CD4-positive, alpha-beta memory T cell (primary cell): ENCODE measurements around the gene FUT9. TPM values are rescaled to one million over a fixed set of nuclear protein-coding genes. Genes with fewer than 3 reads are reported as not detected.

Experiments used
- CTCF ChIA-PET: fragments of 350-600 bp; sonication (Branson Sonifier 250); formaldehyde crosslinking; loops from one replicate; lab custom pipeline; 2021; ENCODE audit warnings: inconsistent platforms; ENCODE audit not compliant: partially characterized antibody; lab: Charles Lee
- POLR2A ChIA-PET: fragments of 350-600 bp; sonication (Branson Sonifier 250); formaldehyde crosslinking; loops from one replicate; lab custom pipeline; 2021; ENCODE audit not compliant: partially characterized antibody; lab: Charles Lee
- DNase-seq, 5 donors: peaks; one replicate each; pipeline versions ENCODE4 v3.0.0 to v3.0.0-alpha.2; 2020 to 2022; ENCODE audit warnings: mixed read lengths in 1 of 5
- H3K27ac ChIP-seq: one replicate; pipeline ENCODE4 v1.7.0; 2013; ENCODE audit warnings: low read depth, low read length
- H3K27me3 ChIP-seq: 2 replicates; pipeline ENCODE4 v1.7.0; 2013; ENCODE audit warnings: mild to moderate bottlenecking, low read length, moderate library complexity; ENCODE audit not compliant: insufficient read depth
- H3K36me3 ChIP-seq: 2 replicates; pipeline ENCODE4 v1.7.0; 2013; ENCODE audit warnings: mild to moderate bottlenecking, low read length, moderate library complexity; ENCODE audit not compliant: insufficient read depth
- H3K4me1 ChIP-seq: 2 replicates; pipeline ENCODE4 v1.7.0; 2013; ENCODE audit warnings: mild to moderate bottlenecking, low read length, moderate library complexity; ENCODE audit not compliant: insufficient read depth
- H3K4me3 ChIP-seq, 2 donors: one replicate each; pipeline ENCODE4 v1.7.0; 2013; ENCODE audit warnings: low read length in 2 of 2, mild to moderate bottlenecking in 1 of 2
- H3K9me3 ChIP-seq, 2 donors: one replicate each; pipeline ENCODE4 v1.7.0; 2013; ENCODE audit warnings: low read length in 2 of 2, control low read depth in 1 of 2; ENCODE audit not compliant: control insufficient read depth in 1 of 2
- H3K27ac Mint-ChIP-seq, 7 donors: one replicate each; pipeline ENCODE4 v1.8.0; 2020 to 2021; ENCODE audit warnings: mixed read lengths in 7 of 7, mild to moderate bottlenecking in 6 of 7, inconsistent platforms in 3 of 7, moderate library complexity in 3 of 7
- H3K27me3 Mint-ChIP-seq, 2 donors: one replicate each; pipeline ENCODE4 v1.8.0; 2020 to 2021; ENCODE audit warnings: mixed read lengths in 2 of 2
- H3K36me3 Mint-ChIP-seq, 2 donors: one replicate each; pipeline ENCODE4 v1.8.0; 2020 to 2021; ENCODE audit warnings: mixed read lengths in 2 of 2, inconsistent platforms in 1 of 2, mild to moderate bottlenecking in 1 of 2
- H3K4me1 Mint-ChIP-seq, 4 donors: one replicate each; pipeline ENCODE4 v1.8.0; 2020 to 2021; ENCODE audit warnings: mixed read lengths in 4 of 4, mild to moderate bottlenecking in 1 of 4
- H3K4me3 Mint-ChIP-seq, 8 donors: one replicate each; pipeline ENCODE4 v1.8.0; 2020 to 2021; ENCODE audit warnings: mixed read lengths in 8 of 8, mild to moderate bottlenecking in 7 of 8, moderate library complexity in 6 of 8, inconsistent platforms in 3 of 8
- H3K9me3 Mint-ChIP-seq, 8 donors: one replicate each; pipeline ENCODE4 v1.8.0; 2020 to 2021; ENCODE audit warnings: mixed read lengths in 8 of 8, mild to moderate bottlenecking in 5 of 8, inconsistent platforms in 3 of 8, moderate library complexity in 1 of 8
- intact Hi-C: fragments of 100-400 bp; cut with micrococcal nuclease; formaldehyde crosslinking; loops from one replicate; pipeline ENCODE4 v1.15.1; 2023
- polyA plus RNA-seq, 2 donors: library from polyadenylated mRNA; unstranded; fragments of 300-500 nt; fragmentation: Illumina TruSeq; gene quantifications; one replicate each; pipeline ENCODE4 v1.2.3, GENCODE V29; 2021
- total RNA-seq, 2 experiments: library from RNA; stranded (reverse); gene quantifications; one replicate each; pipeline ENCODE4 v1.2.3, GENCODE V29; 2021

The FUT9 gene
- total and polyA plus RNA-seq, 4 experiments from 2014 or later: not detected

GRCh38 chr6:96101564-96101963, 85.8 kb downstream of the FUT9 start:
- Mint-ChIP-seq H3K27ac (no peak overlapping the region), H3K4me1 (no peaks in the 10 kb centered on the region), H3K4me3 (no peak overlapping the region), H3K27me3 (no peaks in the 10 kb centered on the region), H3K36me3 (no peaks in the 10 kb centered on the region), H3K9me3 (peaks cover 0 to 2% (median 0%) of the 10 kb centered on the region in 8 donors)
- DNase-seq: no peak
- H3K9me3 ChIP-seq: no peaks in the 10 kb centered on the region
- no peaks in the 10 kb centered on the region for H3K27me3 ChIP-seq
- intact Hi-C loops: no loop called here
- H3K4me1 ChIP-seq: no peaks in the 10 kb centered on the region
- ChIA-PET CTCF (no interaction called here), POLR2A (no interaction called here)
- no peak overlapping the region for H3K4me3 ChIP-seq
- no peaks in the 10 kb centered on the region for H3K36me3 ChIP-seq
- no peak overlapping the region for H3K27ac ChIP-seq

DNA sequence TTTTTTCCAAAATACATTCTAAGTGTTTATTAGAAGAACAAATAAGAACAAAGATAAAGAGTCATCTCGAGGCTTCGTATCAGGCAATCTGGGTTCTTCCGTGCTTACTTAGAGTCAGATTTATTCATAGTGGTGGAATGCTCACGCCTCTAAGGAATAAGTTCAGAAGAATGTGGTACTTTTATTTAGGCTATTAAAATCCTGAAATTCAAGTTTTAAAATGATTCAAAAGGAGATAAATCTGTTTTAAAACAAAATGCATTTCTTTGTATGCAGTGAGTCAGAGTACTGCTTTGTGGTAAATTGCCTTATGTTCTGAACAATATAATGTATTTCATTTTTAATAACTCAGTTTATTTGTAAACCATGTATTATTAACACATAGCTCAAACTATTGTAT, 89.1 kb downstream of the FUT9 start:
- Mint-ChIP-seq H3K4me3 (no peak overlapping the region), H3K36me3 (no peaks in the 10 kb centered on the region), H3K27ac (no peak overlapping the region), H3K27me3 (no peaks in the 10 kb centered on the region), H3K4me1 (no peaks in the 10 kb centered on the region), H3K9me3 (peaks cover 0 to 4% (median 0%) of the 10 kb centered on the region in 8 donors)
- intact Hi-C loops: no loop called here
- Histone ChIP-seq H3K36me3 (no peaks in the 10 kb centered on the region), H3K9me3 (no peaks in the 10 kb centered on the region), H3K27ac (no peak overlapping the region), H3K4me3 (no peak overlapping the region), H3K27me3 (no peaks in the 10 kb centered on the region), H3K4me1 (no peaks in the 10 kb centered on the region)
- CTCF ChIA-PET: no interaction called here
- POLR2A ChIA-PET: no interaction called here
- no peak for DNase-seq

GRCh38 chr6:96110878-96111277, 95.1 kb downstream of the FUT9 start:
- no peak for DNase-seq
- ChIA-PET CTCF (no interaction called here), POLR2A (no interaction called here)
- intact Hi-C loops: no loop called here
- Histone ChIP-seq H3K27ac (no peak overlapping the region), H3K27me3 (no peaks in the 10 kb centered on the region), H3K4me3 (no peak overlapping the region), H3K9me3 (no peaks in the 10 kb centered on the region), H3K36me3 (no peaks in the 10 kb centered on the region), H3K4me1 (no peaks in the 10 kb centered on the region)
- Mint-ChIP-seq H3K4me3 (no peak overlapping the region), H3K9me3 (peaks cover 0 to 4% (median 1%) of the 10 kb centered on the region in 8 donors), H3K27ac (no peak overlapping the region), H3K36me3 (no peaks in the 10 kb centered on the region), H3K27me3 (no peaks in the 10 kb centered on the region), H3K4me1 (no peaks in the 10 kb centered on the region)

GRCh38 chr6:96116674-96117073, 100.9 kb downstream of the FUT9 start:
- no peak overlapping the region for H3K27ac ChIP-seq
- H3K4me1 Mint-ChIP-seq: no peaks in the 10 kb centered on the region
- H3K4me1 ChIP-seq: no peaks in the 10 kb centered on the region
- H3K4me3 Mint-ChIP-seq: no peak overlapping the region
- no peaks in the 10 kb centered on the region for H3K36me3 ChIP-seq
- intact Hi-C loops: no loop called here
- H3K27ac Mint-ChIP-seq: no peak overlapping the region
- no peaks in the 10 kb centered on the region for H3K9me3 ChIP-seq
- no peak overlapping the region for H3K4me3 ChIP-seq
- no peaks in the 10 kb centered on the region for H3K36me3 Mint-ChIP-seq
- peak in 1 of 5 donors; percentile 3 for DNase-seq
- H3K27me3 ChIP-seq: no peaks in the 10 kb centered on the region
- ChIA-PET CTCF (no interaction called here), POLR2A (no interaction called here)
- no peaks in the 10 kb centered on the region for H3K27me3 Mint-ChIP-seq
- peaks cover 0 to 3% (median 0%) of the 10 kb centered on the region in 8 donors for H3K9me3 Mint-ChIP-seq

DNA sequence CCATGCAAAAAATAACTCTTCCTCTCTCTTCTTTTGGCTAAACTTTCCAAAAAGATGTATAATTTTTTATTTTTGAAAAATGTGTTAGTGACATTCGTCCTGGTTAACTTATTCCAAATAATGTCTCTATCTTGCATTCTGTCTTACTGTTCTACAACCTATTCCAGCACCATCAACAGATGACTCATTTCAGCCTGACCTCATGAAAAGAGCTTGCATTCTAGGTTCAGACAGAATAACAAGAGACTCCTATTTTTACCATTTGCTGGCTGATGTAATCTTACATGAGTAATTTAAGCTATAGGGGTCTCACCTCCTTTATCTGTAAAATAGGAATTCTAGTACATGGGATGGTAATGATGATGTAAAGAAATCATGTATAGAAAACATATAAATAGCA, 109.0 kb downstream of the FUT9 start:
- H3K4me1 Mint-ChIP-seq: no peaks in the 10 kb centered on the region
- no peaks in the 10 kb centered on the region for H3K27me3 ChIP-seq
- H3K36me3 ChIP-seq: no peaks in the 10 kb centered on the region
- no peak overlapping the region for H3K4me3 Mint-ChIP-seq
- no peaks in the 10 kb centered on the region for H3K4me1 ChIP-seq
- H3K9me3 ChIP-seq: no peaks in the 10 kb centered on the region
- no peak overlapping the region for H3K4me3 ChIP-seq
- no peak for DNase-seq
- intact Hi-C loops: no loop called here
- H3K27ac Mint-ChIP-seq: no peak overlapping the region
- H3K27ac ChIP-seq: no peak overlapping the region
- H3K9me3 Mint-ChIP-seq: peaks cover 0 to 5% (median 1%) of the 10 kb centered on the region in 8 donors
- H3K27me3 Mint-ChIP-seq: no peaks in the 10 kb centered on the region
- no peaks in the 10 kb centered on the region for H3K36me3 Mint-ChIP-seq
- CTCF ChIA-PET: no interaction called here
- POLR2A ChIA-PET: no interaction called here

GRCh38 chr6:96138406-96138805, 122.6 kb downstream of the FUT9 start:
- Mint-ChIP-seq H3K27ac (no peak overlapping the region), H3K36me3 (no peaks in the 10 kb centered on the region), H3K27me3 (no peaks in the 10 kb centered on the region), H3K4me1 (no peaks in the 10 kb centered on the region), H3K9me3 (peaks cover 0 to 7% (median under 1%) of the 10 kb centered on the region in 8 donors), H3K4me3 (no peak overlapping the region)
- DNase-seq: no peak
- ChIA-PET POLR2A (no interaction called here), CTCF (no interaction called here)
- Histone ChIP-seq H3K36me3 (no peaks in the 10 kb centered on the region), H3K4me1 (no peaks in the 10 kb centered on the region), H3K27ac (no peak overlapping the region), H3K4me3 (no peak overlapping the region), H3K9me3 (no peaks in the 10 kb centered on the region), H3K27me3 (no peaks in the 10 kb centered on the region)
- intact Hi-C loops: no loop called here

DNA sequence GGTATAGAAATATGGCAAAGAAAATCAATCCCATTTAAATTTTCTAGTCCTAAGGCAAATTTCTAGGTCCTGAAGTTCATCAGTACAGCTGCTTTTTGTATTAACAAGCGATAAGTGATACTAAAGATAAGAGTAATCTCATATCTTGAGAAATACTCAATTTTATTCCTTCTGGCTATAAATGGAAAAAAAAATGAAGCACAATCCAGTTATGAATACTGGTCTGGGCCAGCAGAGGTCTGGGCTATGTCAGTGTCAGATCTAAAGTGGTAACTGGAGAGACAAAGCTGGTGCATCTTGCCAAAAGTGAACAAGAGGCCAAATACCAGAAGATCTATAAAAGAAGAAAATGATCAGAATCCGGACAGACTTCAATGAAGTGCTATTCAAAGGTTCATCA, 126.4 kb downstream of the FUT9 start:
- H3K4me1 ChIP-seq: no peaks in the 10 kb centered on the region
- Mint-ChIP-seq H3K27me3 (no peaks in the 10 kb centered on the region), H3K4me3 (no peak overlapping the region), H3K36me3 (no peaks in the 10 kb centered on the region), H3K9me3 (peaks cover 0 to 7% (median under 1%) of the 10 kb centered on the region in 8 donors), H3K27ac (no peak overlapping the region), H3K4me1 (no peaks in the 10 kb centered on the region)
- no peaks in the 10 kb centered on the region for H3K36me3 ChIP-seq
- DNase-seq: no peak
- H3K9me3 ChIP-seq: no peaks in the 10 kb centered on the region
- H3K4me3 ChIP-seq: no peak overlapping the region
- ChIA-PET POLR2A (no interaction called here), CTCF (no interaction called here)
- intact Hi-C loops: no loop called here
- no peak overlapping the region for H3K27ac ChIP-seq
- H3K27me3 ChIP-seq: no peaks in the 10 kb centered on the region

GRCh38 chr6:96150431-96150830, 134.7 kb downstream of the FUT9 start:
- intact Hi-C loops: no loop called here
- Mint-ChIP-seq H3K27me3 (peaks cover 0 to 2% of the 10 kb centered on the region in 2 donors), H3K36me3 (no peaks in the 10 kb centered on the region), H3K9me3 (no peaks in the 10 kb centered on the region), H3K4me3 (no peak overlapping the region), H3K4me1 (no peaks in the 10 kb centered on the region), H3K27ac (no peak overlapping the region)
- Histone ChIP-seq H3K27me3 (no peaks in the 10 kb centered on the region), H3K27ac (no peak overlapping the region), H3K4me1 (no peaks in the 10 kb centered on the region), H3K9me3 (no peaks in the 10 kb centered on the region), H3K4me3 (no peak overlapping the region), H3K36me3 (no peaks in the 10 kb centered on the region)
- DNase-seq: no peak
- CTCF ChIA-PET: no interaction called here
- POLR2A ChIA-PET: no interaction called here
